ENCODE results near the gene C5orf24. TPM values are rescaled to one million over a fixed set of nuclear protein-coding genes. Genes with fewer than 3 reads are reported as not detected.

C5orf24 gene
- polyA plus RNA-seq, 1 experiment: 92.3 TPM

- TF ChIP-seq CTCF (IDR thresholded peaks at IDR 0.05; ENCODE audit: low read depth, low read length): no peak
- Histone ChIP-seq H3K4me3 (ENCODE audit: low read depth, low read length) (peak within 1 kb of the TSS; percentile 91), H3K9me3 (ENCODE audit: control insufficient read depth, insufficient read depth, low read length) (no peaks in the 10 kb centered on the region; the same call in 1 of the 2 replicates), H3K27ac (ENCODE audit: low read depth, low read length) (peak within 1 kb of the TSS; percentile 94), H3K27me3 (ENCODE audit: control insufficient read depth, insufficient read depth, low read length) (no peaks in the 10 kb centered on the region)
- POLR2A ChIA-PET: interaction anchor here (0.6 to 1.7 kb wide), 8 partner anchors 12 to 214 kb away, joined by 3 to 16 read pairs (median 5); partner anchors contain the start of genes C5orf24 and PCBD2
- peak; percentile 51 for DNase-seq (ENCODE audit: low read depth, low spot score)
- CTCF ChIA-PET: no interaction called here
Observed at GRCh38 chr5:134873987-134874830, 28.4 kb downstream of the C5orf24 start, which contains the start of gene TXNDC15. TXNDC15 (plus strand) TSS chr5:134874371; CDS start chr5:134874428, 57 bp downstream.

GRCh38 chr5:134874831-134875655, 29.3 kb downstream of the C5orf24 start:
- H3K9me3 ChIP-seq (ENCODE audit: control insufficient read depth, insufficient read depth, low read length): no peaks in the 10 kb centered on the region; the same call in 1 of the 2 replicates
- POLR2A ChIA-PET: interaction anchor here (1.2 to 1.7 kb wide), 4 partner anchors 13 to 30 kb away, joined by 3 to 9 read pairs (median 5); partner anchors contain the start of genes C5orf24 and PCBD2
- CTCF ChIA-PET: no interaction called here

GRCh38 chr5:134877159-134877558, 31.4 kb downstream of the C5orf24 start:
- Histone ChIP-seq H3K4me3 (ENCODE audit: low read depth, low read length) (no peak overlapping the region), H3K9me3 (ENCODE audit: control insufficient read depth, insufficient read depth, low read length) (no peaks in the 10 kb centered on the region; the same call in 1 of the 2 replicates), H3K27ac (ENCODE audit: low read depth, low read length) (no peak overlapping the region), H3K27me3 (ENCODE audit: control insufficient read depth, insufficient read depth, low read length) (no peaks in the 10 kb centered on the region)
- ChIA-PET CTCF (no interaction called here), POLR2A (no interaction called here)
- no peak for DNase-seq (ENCODE audit: low read depth, low spot score)
- TF ChIP-seq CTCF (IDR thresholded peaks at IDR 0.05; ENCODE audit: low read depth, low read length): no peak

More at GRCh38 chr5:134874831-134875655, 29.3 kb downstream of the C5orf24 start:
- Histone ChIP-seq H3K27me3 (ENCODE audit: control insufficient read depth, insufficient read depth, low read length) (no peaks in the 10 kb centered on the region), H3K27ac (ENCODE audit: low read depth, low read length) (peak overlapping the region; percentile 94), H3K4me3 (ENCODE audit: low read depth, low read length) (peak overlapping the region; percentile 91)
- TF ChIP-seq CTCF (IDR thresholded peaks at IDR 0.05; ENCODE audit: low read depth, low read length): no peak
- peak; percentile 68 for DNase-seq (ENCODE audit: low read depth, low spot score)

GRCh38 chr5:134878403-134878802, 32.6 kb downstream of the C5orf24 start:
- no peak overlapping the region for H3K27ac ChIP-seq (ENCODE audit: low read depth, low read length)
- TF ChIP-seq CTCF (IDR thresholded peaks at IDR 0.05; ENCODE audit: low read depth, low read length): no peak
- POLR2A ChIA-PET: no interaction called here
- H3K9me3 ChIP-seq (ENCODE audit: control insufficient read depth, insufficient read depth, low read length): no peaks in the 10 kb centered on the region; the same call in 1 of the 2 replicates
- H3K27me3 ChIP-seq (ENCODE audit: control insufficient read depth, insufficient read depth, low read length): no peaks in the 10 kb centered on the region
- no peak overlapping the region for H3K4me3 ChIP-seq (ENCODE audit: low read depth, low read length)
- CTCF ChIA-PET: no interaction called here
- no peak for DNase-seq (ENCODE audit: low read depth, low spot score)
